Thyroid gland (tissue), 4 donors: ENCODE measurements around the gene OR1I1.

Source experiments
- POLR2A ChIP-seq, 2 donors: fragments of 450-650 bp; IDR thresholded peaks; one replicate each; pipeline ENCODE4 v1.6.1; 2017; ENCODE audit warnings: antibody characterized with exemption in 2 of 2, mild to moderate bottlenecking in 2 of 2, moderate library complexity in 1 of 2
- TF ChIP-seq, protein P1 (sequence below), 6 experiments: fragments of 200-600 bp in 3 of 6; fragments of 450-650 bp in 3 of 6; sonication (generic) in 3 of 6; IDR thresholded peaks; one replicate each; pipeline ENCODE4 v1.5.1; 2016 to 2019; ENCODE audit warnings: antibody characterized with exemption in 6 of 6, mild to moderate bottlenecking in 2 of 6, inconsistent platforms in 1 of 6, moderate library complexity in 1 of 6

DNA sequence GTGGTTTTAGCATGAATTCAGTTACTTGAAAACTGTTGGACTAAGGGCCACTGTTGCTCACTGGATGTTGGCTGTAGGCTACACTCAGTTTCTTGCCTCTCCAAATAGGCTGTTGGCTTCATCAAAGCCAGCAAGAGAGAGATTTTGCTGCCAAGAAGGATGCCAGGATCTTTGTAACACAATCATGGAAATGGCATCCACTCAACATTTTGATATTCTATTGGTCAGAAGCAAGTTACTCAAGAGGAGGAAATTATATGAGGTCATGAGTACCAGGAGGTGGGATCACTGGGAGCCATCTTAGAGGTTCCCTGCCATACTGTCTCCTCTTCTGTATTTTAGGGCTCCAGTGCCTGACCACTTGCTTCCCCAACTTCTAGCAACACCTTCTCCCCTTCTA is 55.8 kb downstream of the OR1I1 start:
- TF ChIP-seq, protein P1, sequence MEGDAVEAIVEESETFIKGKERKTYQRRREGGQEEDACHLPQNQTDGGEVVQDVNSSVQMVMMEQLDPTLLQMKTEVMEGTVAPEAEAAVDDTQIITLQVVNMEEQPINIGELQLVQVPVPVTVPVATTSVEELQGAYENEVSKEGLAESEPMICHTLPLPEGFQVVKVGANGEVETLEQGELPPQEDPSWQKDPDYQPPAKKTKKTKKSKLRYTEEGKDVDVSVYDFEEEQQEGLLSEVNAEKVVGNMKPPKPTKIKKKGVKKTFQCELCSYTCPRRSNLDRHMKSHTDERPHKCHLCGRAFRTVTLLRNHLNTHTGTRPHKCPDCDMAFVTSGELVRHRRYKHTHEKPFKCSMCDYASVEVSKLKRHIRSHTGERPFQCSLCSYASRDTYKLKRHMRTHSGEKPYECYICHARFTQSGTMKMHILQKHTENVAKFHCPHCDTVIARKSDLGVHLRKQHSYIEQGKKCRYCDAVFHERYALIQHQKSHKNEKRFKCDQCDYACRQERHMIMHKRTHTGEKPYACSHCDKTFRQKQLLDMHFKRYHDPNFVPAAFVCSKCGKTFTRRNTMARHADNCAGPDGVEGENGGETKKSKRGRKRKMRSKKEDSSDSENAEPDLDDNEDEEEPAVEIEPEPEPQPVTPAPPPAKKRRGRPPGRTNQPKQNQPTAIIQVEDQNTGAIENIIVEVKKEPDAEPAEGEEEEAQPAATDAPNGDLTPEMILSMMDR (IDR thresholded peaks at IDR 0.05) = no peak
- no peak for TF ChIP-seq POLR2A (IDR thresholded peaks at IDR 0.05)
